Cerebellar cortex (tissue), 1 donor: ENCODE measurements around the gene ENO2.
"Not testable (repeated sequence)": the region's sequence is repeated elsewhere in the genome, so short reads cannot be mapped to it uniquely, and the experiment has no call there.

Experiments used
- DNase-seq: peaks from one replicate; pipeline ENCODE4 v3.0.0-alpha.2; 2015; ENCODE audit warnings: low spot score

Gene ENO2

DNA sequence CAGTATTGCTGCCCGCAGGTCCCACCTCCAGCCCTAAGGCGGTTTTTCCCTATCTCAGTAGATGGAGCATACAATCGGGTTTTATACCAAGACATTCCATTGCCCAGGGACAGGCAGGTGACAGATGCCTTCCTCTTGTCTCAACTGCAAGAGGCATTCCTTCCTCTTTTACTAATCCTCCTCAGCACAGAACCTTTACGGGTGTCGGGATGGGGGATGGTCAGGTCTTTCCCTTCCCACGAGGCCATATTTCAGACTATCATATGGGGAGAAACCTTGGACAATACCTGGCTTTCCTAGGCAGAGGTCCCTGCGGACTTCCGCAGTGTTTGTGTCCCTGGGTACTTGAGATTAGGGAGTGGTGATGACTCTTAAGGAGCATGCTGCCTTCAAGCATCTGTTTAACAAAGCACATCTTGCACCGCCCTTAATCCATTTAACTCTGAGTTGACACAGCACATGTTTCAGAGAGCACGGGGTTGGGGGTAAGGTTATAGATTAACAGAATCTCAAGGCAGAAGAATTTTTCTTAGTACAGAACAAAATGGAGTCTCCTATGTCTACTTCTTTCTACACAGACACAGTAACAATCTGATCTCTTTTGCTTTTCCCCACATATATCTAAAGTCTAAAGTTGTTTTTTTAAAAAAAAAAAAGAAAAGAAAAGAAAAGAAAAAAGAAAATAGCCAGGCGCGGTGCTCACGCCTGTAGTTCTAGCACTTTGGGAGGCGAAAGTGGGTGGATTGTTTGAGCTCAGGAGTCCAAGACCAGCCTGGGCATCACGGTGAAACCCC, 28.0 kb upstream of the ENO2 start:
- not testable (repeated sequence) for DNase-seq

GRCh38 chr12:6887460-6887859, 26.9 kb upstream of the ENO2 start:
- no peak for DNase-seq

DNA sequence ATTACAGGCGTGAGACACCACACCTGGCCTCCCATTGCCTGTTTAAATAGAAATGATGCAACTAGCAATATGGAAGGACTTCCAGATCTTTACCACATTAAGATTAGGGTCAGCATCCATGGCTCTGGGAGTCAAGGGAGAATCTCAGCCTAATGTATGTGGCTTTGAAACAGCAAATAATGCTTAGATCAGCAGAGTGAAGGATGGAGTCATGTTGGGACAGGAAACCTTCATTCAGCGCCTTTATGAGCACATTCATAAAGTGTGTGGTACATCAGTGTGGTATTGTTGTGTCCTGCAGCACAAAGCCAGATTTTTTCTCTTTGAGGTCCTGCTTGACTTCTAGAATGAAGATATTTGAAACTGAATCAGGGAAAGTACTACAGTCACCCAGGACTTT, 26.0 kb upstream of the ENO2 start:
- no peak for DNase-seq

DNA sequence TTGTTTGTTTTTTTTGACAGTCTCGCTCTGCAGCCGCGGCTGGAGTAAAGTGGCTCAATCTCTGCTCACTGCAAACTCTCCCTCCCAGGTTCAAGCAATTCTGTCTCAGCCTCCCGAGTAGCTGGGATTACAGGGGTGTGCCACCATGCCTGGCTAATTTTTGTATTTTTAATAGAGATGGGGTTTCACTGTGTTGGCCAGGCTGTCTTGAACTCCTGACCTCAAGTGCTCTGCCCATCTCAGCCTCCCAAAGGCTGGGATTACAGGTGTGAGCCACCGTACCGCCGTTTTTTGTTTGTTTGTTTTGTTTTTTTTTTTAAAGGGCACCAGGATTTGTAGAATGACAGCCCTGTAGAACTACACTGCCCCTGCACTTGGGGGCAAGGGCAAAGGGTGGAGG, 25.6 kb upstream of the ENO2 start:
- DNase-seq = not testable (repeated sequence)

DNA sequence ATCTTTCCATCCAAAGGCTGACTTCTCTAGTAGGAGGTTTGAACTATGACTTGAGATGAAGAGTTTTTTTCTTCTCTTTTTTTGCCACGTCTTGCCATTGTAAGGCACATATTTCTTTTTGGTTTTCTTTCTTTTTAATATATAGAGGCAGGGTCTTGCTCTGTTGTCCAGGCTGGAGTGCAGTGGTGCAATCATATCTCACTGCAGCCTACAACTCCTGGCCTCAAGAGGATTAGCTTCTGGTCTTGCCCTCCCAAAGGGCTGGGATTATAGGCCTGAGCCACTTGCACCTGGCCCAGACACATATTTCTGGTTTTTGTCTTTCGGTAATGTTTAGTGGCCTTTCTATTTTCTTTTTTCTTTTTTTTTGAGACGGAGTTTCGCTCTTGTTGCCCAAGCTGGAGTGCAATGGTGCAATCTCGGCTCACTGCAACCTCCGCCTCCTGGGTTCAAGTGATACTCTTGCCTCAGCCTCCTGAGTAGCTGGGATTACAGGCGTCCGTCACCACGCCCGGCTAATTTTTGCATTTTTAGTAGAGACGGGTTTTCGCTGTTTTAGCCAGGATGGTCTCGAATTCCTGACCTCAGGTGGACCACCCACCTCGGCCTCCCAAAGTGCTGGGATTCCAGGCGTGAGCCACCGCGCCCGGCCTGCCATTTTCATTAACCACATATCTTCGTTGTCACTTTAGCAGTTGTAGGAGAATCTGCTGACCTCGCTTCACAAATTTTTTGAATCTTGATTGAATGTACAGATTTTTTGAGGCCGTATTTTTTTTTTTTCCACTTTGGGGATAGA, 24.4 kb upstream of the ENO2 start:
- not testable (repeated sequence) for DNase-seq

GRCh38 chr12:6890789-6891645, 23.4 kb upstream of the ENO2 start:
- peak; percentile 95 for DNase-seq

- DNase-seq = no peak
Observed at GRCh38 chr12:6891646-6892001, 22.8 kb upstream of the ENO2 start.

GRCh38 chr12:6892683-6893082, 21.7 kb upstream of the ENO2 start:
- DNase-seq = not testable (repeated sequence)

DNA sequence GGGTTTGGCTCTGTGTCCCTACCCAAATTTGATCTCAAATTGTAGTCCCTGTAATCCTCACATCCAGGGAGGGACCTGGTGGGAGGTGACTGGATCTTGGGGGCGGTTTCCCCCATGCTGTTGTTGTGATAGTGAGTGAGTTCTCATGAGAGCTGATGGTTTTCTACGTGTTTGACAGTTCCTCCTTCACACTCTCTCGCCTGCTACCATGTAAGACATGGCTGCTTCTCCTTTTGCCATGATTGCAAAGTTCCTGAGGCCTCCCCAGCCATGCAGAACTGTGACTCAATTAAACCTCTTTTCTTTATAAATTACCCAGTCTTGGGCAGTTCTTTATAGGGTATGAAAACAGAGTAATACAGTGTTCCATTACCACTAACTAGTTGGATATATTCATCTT, 20.1 kb upstream of the ENO2 start:
- DNase-seq = no peak

DNA sequence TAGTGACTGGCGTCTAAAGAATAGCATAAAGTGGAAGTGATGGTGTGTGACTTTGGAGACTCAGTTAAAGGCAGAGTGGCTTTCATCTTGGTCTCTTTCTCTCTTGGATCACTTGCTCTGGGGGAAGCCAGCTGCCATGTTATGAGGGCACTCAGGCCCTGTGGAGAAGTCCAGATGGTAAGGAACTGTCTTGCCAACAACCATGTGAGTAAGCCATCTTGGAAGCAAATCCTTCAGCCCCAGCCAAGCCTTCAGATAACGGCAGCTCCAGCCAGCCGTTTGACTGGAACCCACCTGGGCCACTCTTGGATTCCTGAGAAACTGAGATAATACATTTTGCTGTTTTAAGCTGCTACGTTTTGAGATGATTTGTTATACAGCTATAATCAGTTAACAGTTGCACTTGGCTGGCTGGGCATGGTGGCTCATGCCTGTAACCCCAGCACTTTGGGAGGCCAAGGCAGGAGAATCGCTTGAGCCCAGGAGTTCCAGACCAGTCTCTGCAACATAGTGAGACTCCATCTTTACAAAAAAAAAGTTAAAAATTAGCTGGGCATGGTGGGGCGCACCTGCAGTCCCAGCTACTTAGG, 17.4 kb upstream of the ENO2 start:
- DNase-seq = peak; percentile 94

GRCh38 chr12:6899427-6899826, 15.0 kb upstream of the ENO2 start:
- DNase-seq = no peak

DNA sequence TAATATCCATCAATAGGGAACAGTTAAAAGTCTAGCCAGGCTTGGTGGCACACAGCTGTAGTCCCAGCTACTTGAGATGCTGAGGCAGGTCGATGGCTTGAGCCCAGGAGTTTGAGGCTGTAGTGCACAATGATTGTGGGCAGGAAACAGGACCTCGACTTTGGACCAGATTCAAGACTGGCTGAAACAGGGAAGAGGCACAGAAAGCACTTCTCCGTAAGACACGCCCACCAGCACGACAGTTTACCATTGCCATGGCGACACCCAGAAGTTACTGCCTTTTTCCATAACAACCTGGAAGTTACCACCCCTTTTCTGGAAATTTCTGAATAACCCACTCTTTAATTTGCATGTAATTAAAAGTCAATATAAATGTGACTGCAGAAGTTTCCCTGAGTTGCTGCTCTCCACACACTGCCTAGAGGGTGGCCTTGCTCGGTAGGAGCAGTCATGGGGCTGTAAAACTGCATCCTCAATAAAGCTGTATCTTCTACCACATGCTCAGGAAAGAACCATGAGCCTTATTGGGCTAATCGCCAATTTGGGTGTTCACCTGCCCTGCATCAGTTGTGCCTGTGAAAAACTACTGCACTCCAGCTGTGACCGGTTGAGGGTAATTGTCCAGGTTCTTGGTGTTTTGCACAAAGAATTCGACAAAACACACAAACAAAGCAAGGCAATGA, 14.4 kb upstream of the ENO2 start:
- peak; percentile 41 for DNase-seq

- peak; percentile 76 for DNase-seq
Observed at GRCh38 chr12:6902448-6902847, 11.9 kb upstream of the ENO2 start.

DNA sequence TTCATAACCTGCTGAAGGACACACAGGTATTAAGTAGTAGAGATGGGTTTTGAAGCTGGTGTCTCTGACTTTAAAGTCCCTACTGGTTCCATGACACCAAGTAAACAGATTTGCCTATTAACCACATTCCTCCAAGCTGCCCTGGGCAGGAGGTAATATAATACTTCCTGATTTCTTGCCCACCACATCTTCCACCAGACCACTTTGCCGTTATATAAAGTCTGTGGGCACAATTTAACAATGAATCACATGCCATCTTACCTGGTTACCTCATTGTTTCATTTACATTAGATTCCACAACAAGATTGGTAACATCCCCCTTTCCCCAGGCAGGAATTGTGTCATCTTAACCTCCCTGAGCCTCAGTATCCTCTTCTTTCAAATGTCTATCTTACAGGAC, 10.7 kb upstream of the ENO2 start:
- no peak for DNase-seq

- DNase-seq = peak; percentile 99
Observed at GRCh38 chr12:6904280-6905276, 9.8 kb upstream of the ENO2 start, which contains the start of gene LRRC23. Gene LRRC23, plus strand, starts transcription at chr12:6904822. Its CDS starts 812 bp downstream, at chr12:6905634.

GRCh38 chr12:6905414-6906040, 8.9 kb upstream of the ENO2 start:
- DNase-seq = no peak

DNA sequence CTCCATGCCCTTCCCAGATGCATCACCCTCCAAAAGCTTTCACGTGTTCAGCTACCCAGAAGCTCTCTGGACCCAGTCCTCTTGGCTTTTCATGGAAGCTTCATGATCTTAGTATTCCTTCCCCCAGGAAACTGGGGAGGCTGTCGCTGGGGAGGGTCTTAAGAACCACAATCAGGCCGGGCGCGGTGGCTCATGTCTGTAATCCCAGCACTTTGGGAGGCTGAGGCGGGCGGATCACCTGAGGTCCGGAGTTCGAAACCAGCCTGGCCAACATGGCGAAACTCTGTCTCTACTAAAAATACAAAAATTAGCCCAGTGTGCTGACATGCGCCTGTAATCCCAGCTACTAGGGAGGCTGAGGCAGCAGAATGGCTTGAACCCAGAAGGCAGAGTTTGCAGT, 6.2 kb upstream of the ENO2 start:
- DNase-seq = not testable (repeated sequence)

DNA sequence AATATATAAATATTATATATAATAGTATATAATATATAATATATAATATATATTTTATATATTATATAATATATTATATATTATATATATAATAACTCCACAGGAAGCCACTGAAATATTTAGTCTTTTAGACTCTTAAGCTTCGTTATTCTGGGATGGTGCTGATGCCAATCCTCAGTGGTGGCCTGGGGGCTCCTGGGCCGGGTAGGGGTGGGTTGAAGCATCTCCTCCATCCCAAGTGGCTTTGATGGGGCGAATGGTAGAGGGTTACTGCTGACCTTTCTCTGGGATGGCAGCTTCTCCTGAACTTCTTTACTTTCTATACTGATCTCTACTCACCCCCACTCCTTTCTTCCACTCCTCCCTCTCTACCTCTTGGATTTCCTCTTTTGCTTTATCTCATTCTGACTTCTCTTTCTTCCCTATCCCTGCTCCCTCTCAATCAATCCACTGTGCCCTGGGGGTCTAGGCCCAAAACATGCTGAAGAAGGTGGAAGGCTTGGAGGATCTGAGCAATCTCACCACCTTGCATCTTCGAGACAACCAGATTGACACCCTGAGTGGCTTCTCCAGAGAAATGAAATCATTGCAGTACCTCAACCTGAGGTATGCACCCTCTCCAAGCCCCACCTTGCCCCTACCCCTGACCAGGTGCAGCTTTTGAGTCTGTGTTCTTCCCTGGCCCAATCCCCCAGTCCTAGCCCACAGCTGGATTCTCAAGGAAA, 4.8 kb upstream of the ENO2 start:
- DNase-seq = no peak
